WTC11 (cell line): Measurements from ENCODE around the gene CDC42EP4.

Experiments
- CTCF ChIP-seq: fragments of 200-600 bp; IDR thresholded peaks from 2 replicates; pipeline ENCODE4 v1.8.0; 2022; ENCODE audit warnings: antibody characterized with exemption
- FOXJ3 ChIP-seq: sonication (generic); formaldehyde crosslinking; IDR thresholded peaks from 2 replicates; pipeline ENCODE4 v1.9.0; 2021; ENCODE audit warnings: missing genetic modification reagents, mild to moderate bottlenecking, borderline replicate concordance
- FOXP1 ChIP-seq: sonication (generic); formaldehyde crosslinking; IDR thresholded peaks from 2 replicates; pipeline ENCODE4 v1.8.0; 2022; ENCODE audit warnings: missing genetic modification reagents, mild to moderate bottlenecking, moderate library complexity, borderline replicate concordance
- NR1H2 ChIP-seq: sonication (generic); formaldehyde crosslinking; IDR thresholded peaks from 2 replicates; pipeline ENCODE4 v1.9.0; 2021; ENCODE audit warnings: mild to moderate bottlenecking, moderate library complexity, missing genetic modification reagents
- NR3C1 ChIP-seq: sonication (generic); formaldehyde crosslinking; conservative IDR thresholded peaks from 2 replicates; pipeline ENCODE4 v1.8.1; 2023; ENCODE audit warnings: low read depth, mild to moderate bottlenecking, missing genetic modification reagents
- USF2 ChIP-seq: sonication (generic); formaldehyde crosslinking; IDR thresholded peaks from 2 replicates; pipeline ENCODE4 v1.8.1; 2023; ENCODE audit warnings: mild to moderate bottlenecking, missing genetic modification reagents, moderate library complexity
- ZNF263 ChIP-seq: sonication (generic); formaldehyde crosslinking; IDR thresholded peaks from 2 replicates; pipeline ENCODE4 v1.8.1; 2022; ENCODE audit warnings: low read depth, mild to moderate bottlenecking, moderate library complexity, missing genetic modification reagents
- TF ChIP-seq, protein P1 (sequence below): sonication (generic); formaldehyde crosslinking; IDR thresholded peaks from 2 replicates; pipeline ENCODE4 v1.8.1; 2022; ENCODE audit warnings: mild to moderate bottlenecking, missing genetic modification reagents, moderate library complexity, borderline replicate concordance

DNA sequence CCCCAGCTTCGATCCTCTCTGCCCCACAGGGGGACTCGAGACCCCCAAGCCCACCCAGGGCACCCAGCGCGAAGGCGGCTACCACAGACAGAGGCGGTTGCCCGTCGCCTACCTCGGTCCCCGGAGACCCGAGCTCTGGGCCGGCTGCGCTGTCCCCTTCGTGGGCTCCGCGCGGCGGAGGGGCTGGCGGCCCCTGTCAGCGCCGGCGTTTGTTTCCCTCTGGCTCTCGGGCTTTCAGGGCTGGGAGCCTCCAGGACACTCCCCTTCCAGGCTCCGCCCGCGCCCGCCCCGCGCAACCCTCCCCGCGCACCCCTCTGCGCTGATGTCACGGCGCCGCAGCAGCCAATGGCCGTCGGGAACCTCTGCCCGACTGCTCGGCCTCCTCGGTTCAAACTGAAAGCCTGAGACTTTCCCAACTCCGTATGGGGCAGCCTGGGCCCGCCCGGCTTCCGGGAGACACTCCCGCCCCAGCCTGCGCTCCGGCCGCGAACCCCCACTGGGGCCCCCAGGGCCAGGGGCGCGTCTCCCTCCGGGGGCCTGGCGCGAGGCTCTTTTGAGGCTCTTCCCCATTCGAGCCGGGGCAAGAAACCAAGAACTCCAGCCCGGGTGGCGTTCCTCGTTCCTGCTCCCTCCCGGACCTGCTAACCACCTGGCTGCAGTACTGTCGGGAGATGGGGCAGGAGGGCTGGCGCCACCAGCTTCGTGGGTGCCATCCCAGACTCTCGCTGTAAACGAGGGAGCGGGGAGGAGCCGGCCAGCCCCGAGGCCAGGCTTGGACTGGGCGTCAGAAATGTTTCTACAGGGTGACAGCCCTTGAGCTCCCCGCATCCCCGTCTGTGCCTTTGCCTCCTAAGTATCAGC, at the start of gene CDC42EP4:
- no peak for TF ChIP-seq NR1H2 (CRISPR knock-in tag)
- TF ChIP-seq USF2, result no peak
- TF ChIP-seq CTCF, result no peak
- TF ChIP-seq FOXP1 (CRISPR knock-in tag), result no peak; the same call in 1 of the 2 replicates
- TF ChIP-seq, protein P1, sequence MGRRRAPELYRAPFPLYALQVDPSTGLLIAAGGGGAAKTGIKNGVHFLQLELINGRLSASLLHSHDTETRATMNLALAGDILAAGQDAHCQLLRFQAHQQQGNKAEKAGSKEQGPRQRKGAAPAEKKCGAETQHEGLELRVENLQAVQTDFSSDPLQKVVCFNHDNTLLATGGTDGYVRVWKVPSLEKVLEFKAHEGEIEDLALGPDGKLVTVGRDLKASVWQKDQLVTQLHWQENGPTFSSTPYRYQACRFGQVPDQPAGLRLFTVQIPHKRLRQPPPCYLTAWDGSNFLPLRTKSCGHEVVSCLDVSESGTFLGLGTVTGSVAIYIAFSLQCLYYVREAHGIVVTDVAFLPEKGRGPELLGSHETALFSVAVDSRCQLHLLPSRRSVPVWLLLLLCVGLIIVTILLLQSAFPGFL (CRISPR knock-in tag), result 0 out of 2 replicates have a peak, but pooled peaks have one; percentile 43
- no peak for TF ChIP-seq ZNF263 (CRISPR knock-in tag)
- no peak for TF ChIP-seq FOXJ3
- no peak; the same call in 1 of the 2 replicates for TF ChIP-seq NR3C1 (CRISPR knock-in tag)
